Stomach smooth muscle (tissue), 2 donors: ENCODE data around the gene KDM5C.

Source experiments
- H3K27ac ChIP-seq: one replicate; pipeline ENCODE4 v1.7.0; 2013; ENCODE audit warnings: mild to moderate bottlenecking, low read length, inconsistent platforms
- H3K27me3 ChIP-seq, 2 donors: one replicate each; pipeline ENCODE4 v1.7.0; 2013; ENCODE audit warnings: low read length in 2 of 2; ENCODE audit not compliant: insufficient read depth in 2 of 2, control insufficient read depth in 1 of 2
- H3K36me3 ChIP-seq, 2 donors: one replicate each; pipeline ENCODE4 v1.7.0; 2013; ENCODE audit warnings: low read length in 2 of 2; ENCODE audit not compliant: control insufficient read depth in 2 of 2, insufficient read depth in 2 of 2
- H3K4me1 ChIP-seq: one replicate; pipeline ENCODE4 v1.7.0; 2013; ENCODE audit warnings: low read length; ENCODE audit not compliant: control insufficient read depth, insufficient read depth
- H3K4me3 ChIP-seq, 2 donors: one replicate each; pipeline ENCODE4 v1.7.0; 2013; ENCODE audit warnings: low read length in 2 of 2
- H3K9ac ChIP-seq, 2 donors: one replicate each; pipeline ENCODE4 v1.7.0; 2013; ENCODE audit warnings: low read length in 2 of 2, mild to moderate bottlenecking in 1 of 2
- H3K9me3 ChIP-seq, 2 donors: one replicate each; pipeline ENCODE4 v1.7.0; 2013; ENCODE audit warnings: low read length in 2 of 2; ENCODE audit not compliant: control insufficient read depth in 2 of 2
- donor health status: healthy.
- donor health status: Pancreatic carcinoma.

The KDM5C gene

GRCh38 chrX:53250556-53250955, 25.5 kb upstream of the KDM5C start:
- no peak overlapping the region for H3K4me3 ChIP-seq
- no peak overlapping the region for H3K9ac ChIP-seq
- H3K27ac ChIP-seq = no peak overlapping the region
- peaks cover 0 to 10% of the 10 kb centered on the region in 2 donors for H3K27me3 ChIP-seq
- no peaks in the 10 kb centered on the region for H3K9me3 ChIP-seq
- peaks cover 0 to 8% of the 10 kb centered on the region in 2 donors for H3K36me3 ChIP-seq
- no peaks in the 10 kb centered on the region for H3K4me1 ChIP-seq

GRCh38 chrX:53249408-53250042, 24.5 kb upstream of the KDM5C start:
- Histone ChIP-seq H3K36me3 (peaks cover 0 to 7% of the 10 kb centered on the region in 2 donors), H3K27ac (no peak overlapping the region), H3K27me3 (peaks cover 0 to 8% of the 10 kb centered on the region in 2 donors), H3K9me3 (no peaks in the 10 kb centered on the region), H3K4me1 (no peaks in the 10 kb centered on the region), H3K9ac (no peak overlapping the region), H3K4me3 (no peak overlapping the region)

GRCh38 chrX:53247928-53248327, 22.9 kb upstream of the KDM5C start:
- H3K9me3 ChIP-seq = no peaks in the 10 kb centered on the region
- no peak overlapping the region for H3K27ac ChIP-seq
- H3K9ac ChIP-seq = no peak overlapping the region
- H3K4me3 ChIP-seq = no peak overlapping the region
- peaks cover 0 to 8% of the 10 kb centered on the region in 2 donors for H3K27me3 ChIP-seq
- peaks cover 0 to 4% of the 10 kb centered on the region in 2 donors for H3K36me3 ChIP-seq
- no peaks in the 10 kb centered on the region for H3K4me1 ChIP-seq

- Histone ChIP-seq H3K4me1 (no peaks in the 10 kb centered on the region), H3K27ac (no peak overlapping the region), H3K36me3 (peaks cover 4 to 9% of the 10 kb centered on the region in 2 donors), H3K9ac (no peak overlapping the region), H3K9me3 (no peaks in the 10 kb centered on the region), H3K27me3 (peaks cover 0 to 8% of the 10 kb centered on the region in 2 donors), H3K4me3 (no peak overlapping the region)
These were observed 21.2 kb upstream of the KDM5C start for GRCh38 chrX:53246231-53246630.

GRCh38 chrX:53244610-53245009, 19.6 kb upstream of the KDM5C start:
- no peak overlapping the region for H3K4me3 ChIP-seq
- no peak overlapping the region for H3K9ac ChIP-seq
- peaks cover 4 to 9% of the 10 kb centered on the region in 2 donors for H3K36me3 ChIP-seq
- peaks cover 0 to 6% of the 10 kb centered on the region in 2 donors for H3K27me3 ChIP-seq
- no peaks in the 10 kb centered on the region for H3K4me1 ChIP-seq
- H3K9me3 ChIP-seq = no peaks in the 10 kb centered on the region
- no peak overlapping the region for H3K27ac ChIP-seq

- Histone ChIP-seq H3K27me3 (peaks cover 0 to 6% of the 10 kb centered on the region in 2 donors), H3K4me3 (no peak overlapping the region), H3K9ac (no peak overlapping the region), H3K9me3 (no peaks in the 10 kb centered on the region), H3K36me3 (peaks cover 4 to 8% of the 10 kb centered on the region in 2 donors), H3K4me1 (no peaks in the 10 kb centered on the region), H3K27ac (no peak overlapping the region)
These were observed 17.3 kb upstream of the KDM5C start for GRCh38 chrX:53242310-53242709.

GRCh38 chrX:53241558-53241957, 16.6 kb upstream of the KDM5C start:
- no peak overlapping the region for H3K9ac ChIP-seq

GRCh38 chrX:53239474-53239873, 14.5 kb upstream of the KDM5C start:
- H3K27me3 ChIP-seq = peaks cover 0 to 14% of the 10 kb centered on the region in 2 donors
- no peak overlapping the region for H3K27ac ChIP-seq
- no peak overlapping the region for H3K9ac ChIP-seq
- peaks cover 4 to 10% of the 10 kb centered on the region in 2 donors for H3K36me3 ChIP-seq
- H3K9me3 ChIP-seq = no peaks in the 10 kb centered on the region
- no peak overlapping the region for H3K4me3 ChIP-seq
- H3K4me1 ChIP-seq = no peaks in the 10 kb centered on the region

More at GRCh38 chrX:53241558-53241957, 16.6 kb upstream of the KDM5C start:
- H3K4me1 ChIP-seq = no peaks in the 10 kb centered on the region
- no peak overlapping the region for H3K27ac ChIP-seq
- no peak overlapping the region for H3K4me3 ChIP-seq
- peaks cover 4 to 10% of the 10 kb centered on the region in 2 donors for H3K36me3 ChIP-seq
- peaks cover 0 to 9% of the 10 kb centered on the region in 2 donors for H3K27me3 ChIP-seq
- no peaks in the 10 kb centered on the region for H3K9me3 ChIP-seq

GRCh38 chrX:53237056-53237455, 12.0 kb upstream of the KDM5C start:
- peaks cover 0 to 19% of the 10 kb centered on the region in 2 donors for H3K27me3 ChIP-seq
- no peak overlapping the region for H3K27ac ChIP-seq
- peaks cover 4 to 10% of the 10 kb centered on the region in 2 donors for H3K36me3 ChIP-seq
- no peak overlapping the region for H3K4me3 ChIP-seq
- no peaks in the 10 kb centered on the region for H3K4me1 ChIP-seq
- no peak overlapping the region for H3K9ac ChIP-seq
- no peaks in the 10 kb centered on the region for H3K9me3 ChIP-seq

GRCh38 chrX:53236025-53236679, 11.1 kb upstream of the KDM5C start:
- no peak overlapping the region for H3K9ac ChIP-seq
- H3K27me3 ChIP-seq = peaks cover 0 to 24% of the 10 kb centered on the region in 2 donors
- no peaks in the 10 kb centered on the region for H3K4me1 ChIP-seq
- H3K27ac ChIP-seq = no peak overlapping the region
- no peaks in the 10 kb centered on the region for H3K9me3 ChIP-seq
- H3K36me3 ChIP-seq = peaks cover 0 to 5% of the 10 kb centered on the region in 2 donors
- H3K4me3 ChIP-seq = no peak overlapping the region

- no peaks in the 10 kb centered on the region for H3K9me3 ChIP-seq
- peaks cover 0 to 24% of the 10 kb centered on the region in 2 donors for H3K27me3 ChIP-seq
- H3K4me1 ChIP-seq = no peaks in the 10 kb centered on the region
- H3K9ac ChIP-seq = no peak overlapping the region
- H3K27ac ChIP-seq = no peak overlapping the region
- no peak overlapping the region for H3K4me3 ChIP-seq
- peaks cover 0 to 6% of the 10 kb centered on the region in 2 donors for H3K36me3 ChIP-seq
These were observed 10.6 kb upstream of the KDM5C start for GRCh38 chrX:53235566-53235965.
